Natural killer cell treated with Interleukin-12 subunit alpha and Interleukin-12 subunit beta and Interleukin-15 and Interleukin-18, amount 100 ng/mL, for 72 hours (primary cell): Measurements from ENCODE around the gene ACRBP. TPM values are rescaled to one million over a fixed set of nuclear protein-coding genes. Genes with fewer than 3 reads are reported as not detected.

ENCODE experiments used
- ATAC-seq, 2 donors: fragments of 150-1000 bp; cut with Tn5 transposase in 1 of 2; sonication (Bioruptor Pico), chemical (Tn5 transposase) in 1 of 2; 2 replicates each; pipeline ENCODE4 v1.10.0; 2021
- DNase-seq: peaks from one replicate; pipeline ENCODE4 v3.0.0; 2022; ENCODE audit warnings: low spot score
- H3K27ac Mint-ChIP-seq, 2 donors: 1 replicate in 1 of 2; 2 replicates in 1 of 2; pipeline ENCODE4 v1.8.0; 2022; ENCODE audit warnings: mixed read lengths in 2 of 2, mild to moderate bottlenecking in 1 of 2, moderate library complexity in 1 of 2
- H3K27me3 Mint-ChIP-seq, 2 donors: 1 replicate in 1 of 2; 2 replicates in 1 of 2; pipeline ENCODE4 v1.8.0; 2022; ENCODE audit warnings: mixed read lengths in 2 of 2
- H3K36me3 Mint-ChIP-seq: one replicate; pipeline ENCODE4 v1.8.0; 2022; ENCODE audit warnings: mixed read lengths
- H3K4me1 Mint-ChIP-seq, 2 donors: 1 replicate in 1 of 2; 2 replicates in 1 of 2; pipeline ENCODE4 v1.8.0; 2022; ENCODE audit warnings: low read depth in 2 of 2, mixed read lengths in 2 of 2, mild to moderate bottlenecking in 1 of 2
- H3K4me3 Mint-ChIP-seq: one replicate; pipeline ENCODE4 v1.8.0; 2022; ENCODE audit warnings: mixed read lengths
- H3K9me3 Mint-ChIP-seq: 2 replicates; pipeline ENCODE4 v1.8.0; 2022; ENCODE audit warnings: mixed read lengths
- total RNA-seq, 2 donors: library from RNA; stranded (reverse); gene quantifications; one replicate each; pipeline ENCODE4 v1.2.3, GENCODE V29; 2022

ACRBP gene
- 1 to 10 TPM in 1 of 2 donors, under 1 TPM in 1; 0.98 to 2.1 TPM for total RNA-seq

GRCh38 chr12:6647083-6647604 is at the start of gene ACRBP:
Gene ACRBP (minus strand): TSS chr12:6647432. CDS start chr12:6647366, 66 bp downstream.
- Mint-ChIP-seq H3K4me3 (peak within 1 kb of the TSS; percentile 81), H3K27ac (peak within 1 kb of the TSS in 1 of 2 donors; percentile 87), H3K4me1 (peaks cover 12 to 15% of the 10 kb centered on the region in 2 donors), H3K9me3 (no peaks in the 10 kb centered on the region), H3K27me3 (no peaks in the 10 kb centered on the region), H3K36me3 (peaks cover 19% of the 10 kb centered on the region)
- peak; percentile 85 to 89 for ATAC-seq
- peak; percentile 69 for DNase-seq

- Mint-ChIP-seq H3K9me3 (no peaks in the 10 kb centered on the region), H3K27ac (no peak overlapping the region), H3K4me1 (peaks cover 12 to 16% of the 10 kb centered on the region in 2 donors), H3K4me3 (no peak overlapping the region), H3K27me3 (peaks cover 27% of the 10 kb centered on the region in 2 donors), H3K36me3 (no peaks in the 10 kb centered on the region)
- DNase-seq (no peak), ATAC-seq (no peak)
Measured at GRCh38 chr12:6695313-6696045, 48.2 kb upstream of the ACRBP start.

- ATAC-seq: no peak
- H3K4me1 Mint-ChIP-seq: peaks cover 18 to 20% of the 10 kb centered on the region in 2 donors
- H3K27me3 Mint-ChIP-seq: peaks cover 24 to 26% of the 10 kb centered on the region in 2 donors
- DNase-seq: no peak
- no peaks in the 10 kb centered on the region for H3K9me3 Mint-ChIP-seq
- H3K27ac Mint-ChIP-seq: no peak overlapping the region
- no peaks in the 10 kb centered on the region for H3K36me3 Mint-ChIP-seq
- H3K4me3 Mint-ChIP-seq: no peak overlapping the region
Measured at GRCh38 chr12:6694701-6695100, 47.5 kb upstream of the ACRBP start.

GRCh38 chr12:6693832-6694355 is 46.7 kb upstream of the ACRBP start:
- ATAC-seq (no peak), DNase-seq (no peak)
- Mint-ChIP-seq H3K36me3 (no peaks in the 10 kb centered on the region), H3K27ac (peak overlapping the region in 1 of 2 donors; percentile 4), H3K4me3 (no peak overlapping the region), H3K4me1 (peaks cover 12 to 16% of the 10 kb centered on the region in 2 donors), H3K27me3 (peaks cover 16 to 19% of the 10 kb centered on the region in 2 donors), H3K9me3 (no peaks in the 10 kb centered on the region)

GRCh38 chr12:6692888-6693287 is 45.7 kb upstream of the ACRBP start:
- H3K27ac Mint-ChIP-seq: peak overlapping the region in 1 of 2 donors; percentile 4
- no peak overlapping the region for H3K4me3 Mint-ChIP-seq
- no peaks in the 10 kb centered on the region for H3K9me3 Mint-ChIP-seq
- H3K36me3 Mint-ChIP-seq: peaks cover 3% of the 10 kb centered on the region
- no peak for ATAC-seq
- DNase-seq: no peak
- peaks cover 8 to 11% of the 10 kb centered on the region in 2 donors for H3K27me3 Mint-ChIP-seq
- H3K4me1 Mint-ChIP-seq: peaks cover 20 to 24% of the 10 kb centered on the region in 2 donors

- peaks cover 0 to 3% of the 10 kb centered on the region in 2 donors for H3K27me3 Mint-ChIP-seq
- H3K9me3 Mint-ChIP-seq: no peaks in the 10 kb centered on the region
- no peak overlapping the region for H3K4me3 Mint-ChIP-seq
Measured at GRCh38 chr12:6691473-6691872, 44.2 kb upstream of the ACRBP start.

GRCh38 chr12:6688999-6689882 is 42.0 kb upstream of the ACRBP start, which contains the start of gene ZNF384:
Gene ZNF384 (minus strand): TSS chr12:6689375. CDS start chr12:6679520, 9,855 bp downstream.
- H3K27ac Mint-ChIP-seq: peak within 1 kb of the TSS; percentile 81 to 90
- ATAC-seq (peak; percentile 89 to 93), DNase-seq (peak; percentile 98)
- H3K9me3 Mint-ChIP-seq: no peaks in the 10 kb centered on the region
- peaks cover 51 to 53% of the 10 kb centered on the region in 2 donors for H3K4me1 Mint-ChIP-seq
- peaks cover 17% of the 10 kb centered on the region for H3K36me3 Mint-ChIP-seq
- no peaks in the 10 kb centered on the region for H3K27me3 Mint-ChIP-seq
- H3K4me3 Mint-ChIP-seq: peak within 1 kb of the TSS; percentile 90

More at GRCh38 chr12:6691473-6691872, 44.2 kb upstream of the ACRBP start:
- H3K4me1 Mint-ChIP-seq: peaks cover 34 to 38% of the 10 kb centered on the region in 2 donors
- H3K36me3 Mint-ChIP-seq: peaks cover 14% of the 10 kb centered on the region
- no peak for DNase-seq
- peak overlapping the region in 1 of 2 donors; percentile 23 for H3K27ac Mint-ChIP-seq
- ATAC-seq: no peak

- Mint-ChIP-seq H3K4me1 (peaks cover 51 to 53% of the 10 kb centered on the region in 2 donors), H3K36me3 (peaks cover 17% of the 10 kb centered on the region), H3K27me3 (no peaks in the 10 kb centered on the region), H3K4me3 (peak overlapping the region; percentile 90), H3K9me3 (no peaks in the 10 kb centered on the region), H3K27ac (peak overlapping the region; percentile 81 to 90)
- DNase-seq: no peak
- ATAC-seq: peak; percentile 0 to 15
Measured at GRCh38 chr12:6688543-6688998, 41.3 kb upstream of the ACRBP start.

GRCh38 chr12:6685814-6686213 is 38.6 kb upstream of the ACRBP start:
- Mint-ChIP-seq H3K4me1 (peaks cover 50 to 57% of the 10 kb centered on the region in 2 donors), H3K27me3 (no peaks in the 10 kb centered on the region), H3K36me3 (peaks cover 17% of the 10 kb centered on the region), H3K4me3 (peak overlapping the region; percentile 90), H3K9me3 (no peaks in the 10 kb centered on the region), H3K27ac (peak overlapping the region; percentile 81 to 90)
- no peak for DNase-seq
- no peak for ATAC-seq

GRCh38 chr12:6684609-6685008 is 37.4 kb upstream of the ACRBP start:
- H3K27me3 Mint-ChIP-seq: no peaks in the 10 kb centered on the region

GRCh38 chr12:6676962-6677361 is 29.7 kb upstream of the ACRBP start:
- Mint-ChIP-seq H3K27me3 (no peaks in the 10 kb centered on the region), H3K4me1 (peaks cover 0 to 11% of the 10 kb centered on the region in 2 donors), H3K4me3 (no peak overlapping the region), H3K27ac (no peak overlapping the region), H3K36me3 (peaks cover 33% of the 10 kb centered on the region), H3K9me3 (no peaks in the 10 kb centered on the region)
- ATAC-seq (no peak), DNase-seq (no peak)

More at GRCh38 chr12:6684609-6685008, 37.4 kb upstream of the ACRBP start:
- ATAC-seq: no peak
- H3K4me3 Mint-ChIP-seq: peak overlapping the region; percentile 54
- peak overlapping the region; percentile 76 to 81 for H3K27ac Mint-ChIP-seq
- no peaks in the 10 kb centered on the region for H3K9me3 Mint-ChIP-seq
- no peak for DNase-seq
- H3K36me3 Mint-ChIP-seq: peaks cover 17% of the 10 kb centered on the region
- peaks cover 45 to 49% of the 10 kb centered on the region in 2 donors for H3K4me1 Mint-ChIP-seq

GRCh38 chr12:6672143-6672542 is 24.9 kb upstream of the ACRBP start:
- DNase-seq (no peak), ATAC-seq (no peak)
- Mint-ChIP-seq H3K27me3 (no peaks in the 10 kb centered on the region), H3K4me1 (peaks cover 0 to 7% of the 10 kb centered on the region in 2 donors), H3K36me3 (peaks cover 45% of the 10 kb centered on the region), H3K4me3 (no peak overlapping the region), H3K27ac (no peak overlapping the region), H3K9me3 (no peaks in the 10 kb centered on the region)

- peak overlapping the region in 1 of 2 donors; percentile 43 for H3K27ac Mint-ChIP-seq
- peaks cover 29% of the 10 kb centered on the region for H3K36me3 Mint-ChIP-seq
- ATAC-seq: no peak
- DNase-seq: no peak
- H3K4me1 Mint-ChIP-seq: peaks cover 22 to 31% of the 10 kb centered on the region in 2 donors
- H3K27me3 Mint-ChIP-seq: no peaks in the 10 kb centered on the region
- H3K9me3 Mint-ChIP-seq: no peaks in the 10 kb centered on the region
- H3K4me3 Mint-ChIP-seq: no peak overlapping the region
Measured at GRCh38 chr12:6667559-6668210, 20.5 kb upstream of the ACRBP start.
